IMR-90 (cell line): ENCODE data around the gene PLA2G3. TPM values are rescaled to one million over a fixed set of nuclear protein-coding genes. Genes with fewer than 3 reads are reported as not detected.

ENCODE experiments used
- ATAC-seq: fragments of 200-7000 bp; cut with Tn5 transposase; 2 replicates; pipeline ENCODE4 v1.9.1; 2020; ENCODE audit warnings: low read depth, mild to moderate bottlenecking, moderate library complexity
- BruUV-seq: library from RNA; stranded (reverse); fragments of 400-500 nt; replicated peaks from 2 replicates; lab custom pipeline; 2021; lab: Mats Ljungman, UMichigan
- CTCF ChIA-PET: fragments of 300-600 bp; formaldehyde crosslinking; extraction: SDS; loops from one replicate; lab custom pipeline; 2021; ENCODE audit warnings: antibody characterized with exemption; lab: Yijun Ruan, JAX
- POLR2A ChIA-PET: fragments of 300-600 bp; sonication (Branson Sonifier 250); formaldehyde crosslinking; loops from one replicate; lab custom pipeline; 2022; ENCODE audit warnings: antibody characterized with exemption; ENCODE audit not compliant: unreplicated experiment; lab: Charles Lee
- DNase-seq: peaks from one replicate; pipeline ENCODE4 v3.0.0; 2013
- H2AFZ ChIP-seq: replicated peaks from 2 replicates; pipeline ENCODE3; 2013; ENCODE audit warnings: low read length, mild to moderate bottlenecking; ENCODE audit not compliant: poor library complexity
- H2AK5ac ChIP-seq: 2 replicates; pipeline ENCODE4 v1.6.1; 2013; ENCODE audit warnings: low read depth, low read length, inconsistent platforms
- H2AK9ac ChIP-seq: replicated peaks from 2 replicates; pipeline ENCODE3; 2013; ENCODE audit warnings: mild to moderate bottlenecking, low read depth, low read length, moderate library complexity; ENCODE audit not compliant: poor library complexity
- H2BK120ac ChIP-seq: 2 replicates; pipeline ENCODE4 v1.6.1; 2013; ENCODE audit warnings: low read depth, low read length, inconsistent platforms
- H2BK15ac ChIP-seq: 3 replicates; pipeline ENCODE4 v1.6.1; 2013; ENCODE audit warnings: low read depth, low read length, inconsistent platforms
- H2BK20ac ChIP-seq: 2 replicates; pipeline ENCODE4 v1.6.1; 2013; ENCODE audit warnings: low read depth, mild to moderate bottlenecking, inconsistent platforms, low read length, moderate library complexity
- H2BK5ac ChIP-seq: 2 replicates; pipeline ENCODE4 v1.6.1; 2013; ENCODE audit warnings: mild to moderate bottlenecking, low read depth, low read length, inconsistent platforms; ENCODE audit not compliant: poor library complexity, severe bottlenecking
- H3K14ac ChIP-seq: replicated peaks from 2 replicates; pipeline ENCODE4 v1.6.1; 2013; ENCODE audit warnings: low read depth, low read length, inconsistent platforms
- H3K18ac ChIP-seq: 2 replicates; pipeline ENCODE4 v1.6.1; 2013; ENCODE audit warnings: low read depth, low read length, control low read depth
- H3K23ac ChIP-seq: 2 replicates; pipeline ENCODE4 v1.6.1; 2013; ENCODE audit warnings: low read depth, low read length, inconsistent platforms
- H3K27ac ChIP-seq: 2 replicates; pipeline ENCODE4 v1.5.1; 2013; ENCODE audit warnings: mild to moderate bottlenecking, control low read depth, low read length; ENCODE audit not compliant: insufficient read depth
- H3K27me3 ChIP-seq: 2 replicates; pipeline ENCODE4 v1.6.1; 2013; ENCODE audit warnings: low read length; ENCODE audit not compliant: control insufficient read depth, insufficient read depth
- H3K36me3 ChIP-seq: 2 replicates; pipeline ENCODE4 v1.6.1; 2013; ENCODE audit warnings: low read length, mixed read lengths; ENCODE audit not compliant: control insufficient read depth, insufficient read depth
- H3K4ac ChIP-seq: 2 replicates; pipeline ENCODE4 v1.6.1; 2013; ENCODE audit warnings: low read depth, low read length, inconsistent platforms
- H3K4me1 ChIP-seq: 2 replicates; pipeline ENCODE4 v1.6.1; 2013; ENCODE audit warnings: low read length, mixed read lengths; ENCODE audit not compliant: control insufficient read depth, insufficient read depth
- H3K4me2 ChIP-seq: 2 replicates; pipeline ENCODE4 v1.6.1; 2013; ENCODE audit warnings: low read depth, mild to moderate bottlenecking, control low read depth, low read length, moderate library complexity
- H3K4me3 ChIP-seq: 2 replicates; pipeline ENCODE4 v1.5.1; 2013; ENCODE audit warnings: low read depth, mild to moderate bottlenecking, control low read depth, low read length, moderate library complexity; ENCODE audit not compliant: insufficient read depth
- H3K56ac ChIP-seq: 2 replicates; pipeline ENCODE4 v1.6.1; 2013; ENCODE audit warnings: low read length, inconsistent platforms; ENCODE audit not compliant: insufficient read depth; ENCODE audit errors: extremely low read depth
- H3K79me1 ChIP-seq, 2 experiments: 2 replicates each; pipeline ENCODE4 v1.6.1; 2013; ENCODE audit warnings: low read length in 2 of 2, inconsistent platforms in 1 of 2, low read depth in 1 of 2
- H3K9ac ChIP-seq: 2 replicates; pipeline ENCODE4 v1.6.1; 2013; ENCODE audit warnings: low read depth, low read length, control low read depth
- H3K9me1 ChIP-seq: 2 replicates; pipeline ENCODE4 v1.6.1; 2013; ENCODE audit warnings: low read length, inconsistent platforms; ENCODE audit not compliant: insufficient read depth
- H3K9me3 ChIP-seq: 2 replicates; pipeline ENCODE4 v1.6.1; 2013; ENCODE audit warnings: low read length; ENCODE audit not compliant: control insufficient read depth, insufficient read depth
- H4K20me1 ChIP-seq: 2 replicates; pipeline ENCODE4 v1.6.1; 2013; ENCODE audit warnings: low read length, inconsistent platforms; ENCODE audit not compliant: insufficient read depth
- H4K5ac ChIP-seq: 2 replicates; pipeline ENCODE4 v1.6.1; 2013; ENCODE audit warnings: mild to moderate bottlenecking, low read depth, low read length, control low read depth
- H4K8ac ChIP-seq, 2 experiments: 2 replicates each; pipeline ENCODE4 v1.6.1; 2013; ENCODE audit warnings: low read depth in 2 of 2, low read length in 2 of 2, control low read depth in 1 of 2, inconsistent platforms in 1 of 2
- H4K91ac ChIP-seq: 2 replicates; pipeline ENCODE4 v1.6.1; 2013; ENCODE audit warnings: low read depth, low read length, inconsistent platforms; ENCODE audit not compliant: insufficient read depth
- BHLHE40 ChIP-seq: fragments of 150-350 bp; IDR thresholded peaks from 2 replicates; pipeline ENCODE4 v1.6.1; 2016; ENCODE audit warnings: mild to moderate bottlenecking, low read depth, low read length
- CEBPB ChIP-seq: IDR thresholded peaks from 2 replicates; pipeline ENCODE4 v1.6.1; 2012; ENCODE audit warnings: low read depth, low read length, improper control_type of control experiment
- CHD1 ChIP-seq: IDR thresholded peaks from 2 replicates; pipeline ENCODE4 v1.6.1; 2012; ENCODE audit warnings: low read depth, low read length, improper control_type of control experiment
- FOS ChIP-seq: fragments of 150-350 bp; IDR thresholded peaks from 2 replicates; pipeline ENCODE4 v1.6.1; 2016; ENCODE audit warnings: low read depth, low read length
- MAFK ChIP-seq: IDR thresholded peaks from 2 replicates; pipeline ENCODE4 v1.6.1; 2012; ENCODE audit warnings: low read depth, low read length, improper control_type of control experiment
- MAZ ChIP-seq: IDR thresholded peaks from 2 replicates; pipeline ENCODE4 v1.6.1; 2012; ENCODE audit warnings: low read depth, mild to moderate bottlenecking, low read length, improper control_type of control experiment, moderate library complexity, borderline replicate concordance
- MXI1 ChIP-seq: IDR thresholded peaks from 2 replicates; pipeline ENCODE4 v1.6.1; 2012; ENCODE audit warnings: low read depth, mild to moderate bottlenecking, low read length, moderate library complexity, borderline replicate concordance
- NFE2L2 ChIP-seq: fragments of 150-350 bp; IDR thresholded peaks from 2 replicates; pipeline ENCODE4 v1.6.1; 2016; ENCODE audit warnings: low read depth, mild to moderate bottlenecking, low read length
- POLR2A ChIP-seq: IDR thresholded peaks from 2 replicates; pipeline ENCODE4 v1.6.1; 2012; ENCODE audit warnings: mild to moderate bottlenecking, low read depth, low read length
- RAD21 ChIP-seq: IDR thresholded peaks from 2 replicates; pipeline ENCODE4 v1.6.1; 2012; ENCODE audit warnings: low read length, improper control_type of control experiment
- RCOR1 ChIP-seq: IDR thresholded peaks from 2 replicates; pipeline ENCODE4 v1.6.1; 2012; ENCODE audit warnings: mild to moderate bottlenecking, low read length, improper control_type of control experiment; ENCODE audit not compliant: insufficient replicate concordance
- RFX5 ChIP-seq: IDR thresholded peaks from 2 replicates; pipeline ENCODE4 v1.8.0; 2012; ENCODE audit warnings: low read depth, mild to moderate bottlenecking, low read length, moderate library complexity
- SMC3 ChIP-seq: fragments of 150-350 bp; IDR thresholded peaks from 2 replicates; pipeline ENCODE4 v1.6.1; 2016; ENCODE audit warnings: low read depth, mild to moderate bottlenecking, antibody characterized with exemption, low read length, moderate library complexity
- WGBS, 2 experiments: methylation state at CpG; one replicate each; pipeline versions ENCODE4 v1.1.5 to v1.1.7; 2013; ENCODE audit warnings: missing lambda C conversion rate in 2 of 2; ENCODE audit not compliant: insufficient read length in 1 of 2; ENCODE audit errors: extremely low coverage in 2 of 2; 5-methylcytosine and 5-hydroxymethylcytosine counted together
- dilution Hi-C: fragments of 300-500 bp; cut with HindIII; formaldehyde crosslinking; loops from one replicate; pipeline ENCODE4 v1.14.3; 2018; ENCODE audit warnings: low sequenced_read_pairs; ENCODE audit not compliant: unreplicated experiment
- in situ Hi-C: fragments of 300-500 bp; cut with MboI; formaldehyde crosslinking; loops from 3 replicates; pipeline ENCODE4 v1.14.3; 2019; ENCODE audit warnings: low sequenced_read_pairs, inconsistent platforms, mixed read lengths
- intact Hi-C: fragments of 100-400 bp; cut with micrococcal nuclease; formaldehyde crosslinking; loops from 2 replicates; pipeline ENCODE4 v1.10.0; 2022
- polyA plus RNA-seq, 3 experiments: library from polyadenylated mRNA; depleted of rRNA; stranded (reverse); fragments of >200 nt; gene quantifications; 2 replicates each; pipeline ENCODE4 v1.2.3, GENCODE V29; 2012; ENCODE audit warnings: low replicate concordance in 1 of 3
- total RNA-seq: library from RNA; depleted of rRNA; stranded (reverse); fragments of >200 nt; gene quantifications from 2 replicates; pipeline ENCODE4 v1.2.3, GENCODE V29; 2012
- TF ChIP-seq, protein P1 (sequence below): conservative IDR thresholded peaks from 2 replicates; pipeline ENCODE4 v1.5.1; 2012; ENCODE audit warnings: mild to moderate bottlenecking, low read depth, low read length, improper control_type of control experiment
- TF ChIP-seq, protein P2 (sequence below): fragments of 150-350 bp; IDR thresholded peaks from 2 replicates; pipeline ENCODE4 v1.6.1; 2017; ENCODE audit warnings: mild to moderate bottlenecking, antibody characterized with exemption, low read length, low read depth
- TF ChIP-seq, protein P3 (sequence below): fragments of 150-350 bp; IDR thresholded peaks from 2 replicates; pipeline ENCODE4 v1.6.1; 2016; ENCODE audit warnings: low read depth, mild to moderate bottlenecking, low read length, moderate library complexity, borderline replicate concordance

The PLA2G3 gene
- total and polyA plus RNA-seq, 2 of the 4 experiments (the other 2 are of a cell fraction): under 0.01 to 0.12 TPM

DNA sequence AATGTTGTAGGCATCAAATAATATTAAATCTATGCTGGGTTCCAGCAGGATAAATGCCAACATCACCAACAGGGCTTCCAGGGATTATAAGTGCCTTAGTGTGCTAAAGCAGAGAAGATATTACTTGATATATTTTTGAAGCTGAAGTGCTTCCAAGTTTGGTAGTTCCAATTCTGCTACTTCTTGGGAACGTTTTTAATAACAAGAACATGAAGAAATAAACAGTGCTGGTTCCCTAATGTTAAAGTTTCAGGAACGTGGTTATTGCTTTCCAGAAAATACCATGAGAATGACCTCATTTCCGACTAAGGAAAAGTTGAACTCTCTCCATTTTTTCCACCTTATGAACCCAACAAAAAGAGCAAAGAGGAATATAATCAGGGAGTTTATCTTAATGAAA is 15.1 kb upstream of the PLA2G3 start:
- ChIA-PET POLR2A (interaction anchor here (0.6 kb wide), 1 partner anchor 82 kb away, joined by 3 read pairs; no protein-coding TSS in a partner anchor), CTCF (interaction anchor here (0.6 to 1.6 kb wide), 3 partner anchors 48 to 235 kb away, joined by 3 to 7 read pairs (median 3); partner anchors contain the start of gene SELENOM)
- Histone ChIP-seq H3K4ac (no peak overlapping the region), H3K9me3 (no peaks in the 10 kb centered on the region), H2BK120ac (peak overlapping the region; percentile 95; the same call in 1 of the 2 replicates), H3K4me3 (no peak overlapping the region), H4K91ac (no peak overlapping the region), H3K36me3 (no peaks in the 10 kb centered on the region), H3K18ac (peak overlapping the region; percentile 99), H2AK9ac (no peak overlapping the region), H3K27ac (peak overlapping the region; percentile 93), H2BK20ac (peak overlapping the region; percentile 93; the same call in 1 of the 2 replicates), H3K56ac (peak overlapping the region; percentile 21; the same call in 1 of the 2 replicates), H3K79me1 (peaks cover 2 to 14% of the 10 kb centered on the region in 2 experiments; a peak in 1 of 4 replicates), H3K14ac (0 out of 2 replicates have a peak overlapping the region, but pooled peaks have one; percentile 88), H2AK5ac (no peak overlapping the region), H2BK15ac (peak overlapping the region; percentile 17; the same call in 1 of the 3 replicates), H2AFZ (no peak overlapping the region), H4K8ac (peak overlapping the region; percentile 63 to 85; a peak in 2 of 4 replicates), H3K4me2 (peak overlapping the region; percentile 51), H2BK5ac (peak overlapping the region; percentile 94), H3K9ac (no peak overlapping the region), H3K4me1 (peaks cover 13% of the 10 kb centered on the region), H3K27me3 (no peaks in the 10 kb centered on the region), H4K5ac (peak overlapping the region; percentile 97), H3K23ac (no peak overlapping the region), H4K20me1 (no peaks in the 10 kb centered on the region), H3K9me1 (peaks cover 15% of the 10 kb centered on the region)
- intact Hi-C loops: no loop called here
- DNase-seq (peak; percentile 80), ATAC-seq (peak; percentile 56)
- WGBS, 2 experiments: no CpG with 5 or more reads among the region's 3 CpGs
- no TSS peak for BruUV-seq
- TF ChIP-seq RAD21 (no peak), NFE2L2 (no peak), CEBPB (no peak), MAFK (no peak), RCOR1 (no peak), MAZ (no peak), SMC3 (no peak), BHLHE40 (no peak), POLR2A (no peak), RFX5 (no peak), CHD1 (no peak), MXI1 (no peak), FOS (no peak)
- TF ChIP-seq, protein P1, sequence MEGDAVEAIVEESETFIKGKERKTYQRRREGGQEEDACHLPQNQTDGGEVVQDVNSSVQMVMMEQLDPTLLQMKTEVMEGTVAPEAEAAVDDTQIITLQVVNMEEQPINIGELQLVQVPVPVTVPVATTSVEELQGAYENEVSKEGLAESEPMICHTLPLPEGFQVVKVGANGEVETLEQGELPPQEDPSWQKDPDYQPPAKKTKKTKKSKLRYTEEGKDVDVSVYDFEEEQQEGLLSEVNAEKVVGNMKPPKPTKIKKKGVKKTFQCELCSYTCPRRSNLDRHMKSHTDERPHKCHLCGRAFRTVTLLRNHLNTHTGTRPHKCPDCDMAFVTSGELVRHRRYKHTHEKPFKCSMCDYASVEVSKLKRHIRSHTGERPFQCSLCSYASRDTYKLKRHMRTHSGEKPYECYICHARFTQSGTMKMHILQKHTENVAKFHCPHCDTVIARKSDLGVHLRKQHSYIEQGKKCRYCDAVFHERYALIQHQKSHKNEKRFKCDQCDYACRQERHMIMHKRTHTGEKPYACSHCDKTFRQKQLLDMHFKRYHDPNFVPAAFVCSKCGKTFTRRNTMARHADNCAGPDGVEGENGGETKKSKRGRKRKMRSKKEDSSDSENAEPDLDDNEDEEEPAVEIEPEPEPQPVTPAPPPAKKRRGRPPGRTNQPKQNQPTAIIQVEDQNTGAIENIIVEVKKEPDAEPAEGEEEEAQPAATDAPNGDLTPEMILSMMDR: no peak
- TF ChIP-seq, protein P2, sequence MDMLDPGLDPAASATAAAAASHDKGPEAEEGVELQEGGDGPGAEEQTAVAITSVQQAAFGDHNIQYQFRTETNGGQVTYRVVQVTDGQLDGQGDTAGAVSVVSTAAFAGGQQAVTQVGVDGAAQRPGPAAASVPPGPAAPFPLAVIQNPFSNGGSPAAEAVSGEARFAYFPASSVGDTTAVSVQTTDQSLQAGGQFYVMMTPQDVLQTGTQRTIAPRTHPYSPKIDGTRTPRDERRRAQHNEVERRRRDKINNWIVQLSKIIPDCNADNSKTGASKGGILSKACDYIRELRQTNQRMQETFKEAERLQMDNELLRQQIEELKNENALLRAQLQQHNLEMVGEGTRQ: no peak
- TF ChIP-seq, protein P3, sequence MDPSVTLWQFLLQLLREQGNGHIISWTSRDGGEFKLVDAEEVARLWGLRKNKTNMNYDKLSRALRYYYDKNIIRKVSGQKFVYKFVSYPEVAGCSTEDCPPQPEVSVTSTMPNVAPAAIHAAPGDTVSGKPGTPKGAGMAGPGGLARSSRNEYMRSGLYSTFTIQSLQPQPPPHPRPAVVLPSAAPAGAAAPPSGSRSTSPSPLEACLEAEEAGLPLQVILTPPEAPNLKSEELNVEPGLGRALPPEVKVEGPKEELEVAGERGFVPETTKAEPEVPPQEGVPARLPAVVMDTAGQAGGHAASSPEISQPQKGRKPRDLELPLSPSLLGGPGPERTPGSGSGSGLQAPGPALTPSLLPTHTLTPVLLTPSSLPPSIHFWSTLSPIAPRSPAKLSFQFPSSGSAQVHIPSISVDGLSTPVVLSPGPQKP: no peak
- dilution Hi-C loops: no loop called here
- in situ Hi-C loops: no loop called here
